ENCODE data around the gene BRMS1L.

DNA sequence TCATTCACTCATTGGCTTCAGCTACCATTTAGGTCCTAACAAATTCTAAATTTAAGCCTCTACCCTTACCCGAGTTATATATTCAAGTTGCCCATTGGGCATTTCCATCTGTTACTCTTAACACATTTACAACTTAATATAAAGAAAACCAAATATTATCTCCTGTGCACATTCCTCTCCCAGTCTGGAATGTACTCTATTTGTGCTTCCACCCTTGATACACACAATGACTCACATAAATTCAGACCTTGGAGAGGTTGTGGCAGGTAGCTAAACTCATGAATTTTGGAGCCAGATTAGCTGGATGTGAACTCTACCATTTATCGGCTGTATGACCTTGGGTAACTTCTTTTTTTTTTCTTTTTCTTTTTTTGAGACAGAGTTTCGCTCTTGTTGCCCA lies 51.1 kb downstream of the BRMS1L start:
- TF ChIP-seq EP300 (IDR thresholded peaks at IDR 0.05) (no peak), CTCF (IDR thresholded peaks at IDR 0.05) (no peak)
